ENCODE data around the gene APOL3. TPM values are rescaled to one million over a fixed set of nuclear protein-coding genes. Genes with fewer than 3 reads are reported as not detected.

Gene APOL3, protein sequence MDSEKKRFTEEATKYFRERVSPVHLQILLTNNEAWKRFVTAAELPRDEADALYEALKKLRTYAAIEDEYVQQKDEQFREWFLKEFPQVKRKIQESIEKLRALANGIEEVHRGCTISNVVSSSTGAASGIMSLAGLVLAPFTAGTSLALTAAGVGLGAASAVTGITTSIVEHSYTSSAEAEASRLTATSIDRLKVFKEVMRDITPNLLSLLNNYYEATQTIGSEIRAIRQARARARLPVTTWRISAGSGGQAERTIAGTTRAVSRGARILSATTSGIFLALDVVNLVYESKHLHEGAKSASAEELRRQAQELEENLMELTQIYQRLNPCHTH
- total RNA-seq (2021) = 0.13 TPM in 1 of 2 replicates, not detected in the other
- long read RNA-seq = 0 reads

DNA sequence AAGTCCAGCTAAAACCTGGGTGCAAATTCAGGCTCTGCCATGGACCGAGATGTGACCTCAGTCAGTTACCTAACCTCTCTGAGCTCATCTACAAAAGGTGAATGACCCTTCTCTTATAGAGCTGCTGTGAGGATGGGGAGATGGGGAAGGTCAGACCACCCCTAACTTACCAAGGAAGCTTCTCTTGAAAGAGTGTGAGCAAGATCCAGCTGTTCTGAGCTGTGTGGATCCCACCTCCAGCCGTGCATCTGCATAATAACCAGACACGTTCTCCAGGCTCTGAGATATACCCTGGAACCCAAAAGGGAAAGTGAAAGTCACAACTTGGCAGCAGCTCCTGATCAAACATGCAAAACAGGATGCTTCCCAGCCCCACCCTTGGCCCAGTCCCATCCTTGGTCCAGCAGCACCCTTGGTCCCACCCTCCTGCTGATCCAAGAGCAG is at the start of gene APOL3:
Gene APOL3, minus strand, starts transcription at position 257 of the 444 bp plus-strand sequence. CDS start 11,700 bp downstream, outside the sequence.
- Histone ChIP-seq H3K23me2 (ENCODE audit: insufficient read length, low read depth, low read length, poor library complexity, severe bottlenecking) (no peaks in the 10 kb centered on the region), H3K23ac (ENCODE audit: insufficient read length, low read depth, low read length) (no peak within 1 kb of the TSS), H2AK5ac (ENCODE audit: insufficient read length, low read length) (no peak within 1 kb of the TSS), H3K4ac (ENCODE audit: low read depth, low read length) (no peak within 1 kb of the TSS), H3K9ac (ENCODE audit: extremely low read depth, insufficient read length, low read length) (no peak within 1 kb of the TSS), H3K79me1 (ENCODE audit: insufficient read depth, low read depth, low read length, poor library complexity, severe bottlenecking) (no peaks in the 10 kb centered on the region), H2AFZ (ENCODE audit: low read length) (no peak within 1 kb of the TSS), H2BK120ac (ENCODE audit: low read depth, low read length, poor library complexity, severe bottlenecking) (no peak within 1 kb of the TSS), H3K4me1 (ENCODE audit: insufficient read depth, low read length) (peaks cover 2% of the 10 kb centered on the region; the same call in 1 of the 2 replicates), H3K14ac (ENCODE audit: insufficient read depth, low read length) (no peak within 1 kb of the TSS), H3K27me3 (ENCODE audit: insufficient read depth, low read length) (no peaks in the 10 kb centered on the region), H3K4me2 (ENCODE audit: insufficient read depth, insufficient read length, low read length) (no peak within 1 kb of the TSS), H2BK15ac (ENCODE audit: low read depth, low read length) (no peak within 1 kb of the TSS), H4K5ac (ENCODE audit: insufficient read length, low read depth, low read length) (no peak within 1 kb of the TSS), H2BK5ac (ENCODE audit: insufficient read length, low read length) (no peak within 1 kb of the TSS), H4K20me1 (ENCODE audit: control insufficient read depth, insufficient read depth, insufficient read length) (no peaks in the 10 kb centered on the region), H3T11ph (ENCODE audit: low read length) (no peak within 1 kb of the TSS), H4K8ac (replicated peaks; ENCODE audit: insufficient read length, low read depth, low read length) (no peak within 1 kb of the TSS), H3K27ac (ENCODE audit: insufficient read length, low read depth, low read length) (no peak within 1 kb of the TSS), H3K79me2 (ENCODE audit: insufficient read depth, low read length) (no peaks in the 10 kb centered on the region), H3K56ac (ENCODE audit: insufficient read length, low read depth, low read length) (no peak within 1 kb of the TSS), H2BK12ac (ENCODE audit: insufficient read length, low read depth, low read length) (no peak within 1 kb of the TSS), H2BK20ac (ENCODE audit: low read depth, low read length, poor library complexity, severe bottlenecking) (no peak within 1 kb of the TSS), H3K18ac (ENCODE audit: insufficient read length, low read depth, low read length) (no peak within 1 kb of the TSS), H4K91ac (ENCODE audit: insufficient read length, low read depth, low read length) (no peak within 1 kb of the TSS), H3K9me3 (ENCODE audit: control insufficient read depth, low read depth, low read length) (no peaks in the 10 kb centered on the region)
- H3K4me1 Mint-ChIP-seq = peaks cover 22 to 29% of the 10 kb centered on the region in 2 experiments
- DNase-seq = no peak
- H3K4me3 Mint-ChIP-seq = no peak within 1 kb of the TSS
- peaks cover 7% of the 10 kb centered on the region for H3K27me3 Mint-ChIP-seq (ENCODE audit: low read depth)
- TF ChIP-seq, protein P1, sequence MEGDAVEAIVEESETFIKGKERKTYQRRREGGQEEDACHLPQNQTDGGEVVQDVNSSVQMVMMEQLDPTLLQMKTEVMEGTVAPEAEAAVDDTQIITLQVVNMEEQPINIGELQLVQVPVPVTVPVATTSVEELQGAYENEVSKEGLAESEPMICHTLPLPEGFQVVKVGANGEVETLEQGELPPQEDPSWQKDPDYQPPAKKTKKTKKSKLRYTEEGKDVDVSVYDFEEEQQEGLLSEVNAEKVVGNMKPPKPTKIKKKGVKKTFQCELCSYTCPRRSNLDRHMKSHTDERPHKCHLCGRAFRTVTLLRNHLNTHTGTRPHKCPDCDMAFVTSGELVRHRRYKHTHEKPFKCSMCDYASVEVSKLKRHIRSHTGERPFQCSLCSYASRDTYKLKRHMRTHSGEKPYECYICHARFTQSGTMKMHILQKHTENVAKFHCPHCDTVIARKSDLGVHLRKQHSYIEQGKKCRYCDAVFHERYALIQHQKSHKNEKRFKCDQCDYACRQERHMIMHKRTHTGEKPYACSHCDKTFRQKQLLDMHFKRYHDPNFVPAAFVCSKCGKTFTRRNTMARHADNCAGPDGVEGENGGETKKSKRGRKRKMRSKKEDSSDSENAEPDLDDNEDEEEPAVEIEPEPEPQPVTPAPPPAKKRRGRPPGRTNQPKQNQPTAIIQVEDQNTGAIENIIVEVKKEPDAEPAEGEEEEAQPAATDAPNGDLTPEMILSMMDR (conservative IDR thresholded peaks at IDR 0.05) = no peak
- no peaks in the 10 kb centered on the region for H3K36me3 Mint-ChIP-seq (ENCODE audit: insufficient read depth in 1 of 3, low read depth in 3 of 3)
- no peak within 1 kb of the TSS for H3K27ac Mint-ChIP-seq
- H3K9me3 Mint-ChIP-seq = no peaks in the 10 kb centered on the region
- WGBS (ENCODE audit: extremely low coverage, insufficient read length, low lambda C conversion rate) = no CpG with 5 or more reads among the region's 3 CpGs
